ENCODE measurements around the gene PPDPF. TPM values are rescaled to one million over a fixed set of nuclear protein-coding genes. Genes with fewer than 3 reads are reported as not detected.
A peak's percentile ranks its signal among the peaks of the same experiment; 100 is the strongest.

Gene PPDPF
- total RNA-seq, 1 donor from 2014 or later = 4.1 TPM

GRCh38 chr20:63539092-63539430 lies 18.5 kb downstream of the PPDPF start:
- Histone ChIP-seq H3K9ac (no peak overlapping the region), H3K4me2 (no peak overlapping the region), H3K27ac (no peak overlapping the region), H3K36me3 (no peaks in the 10 kb centered on the region), H4K20me1 (ENCODE audit: low read depth) (no peaks in the 10 kb centered on the region), H3K4me1 (no peaks in the 10 kb centered on the region), H3K9me3 (ENCODE audit: low read depth) (no peaks in the 10 kb centered on the region), H3F3A (ENCODE audit: low read depth) (peaks cover 3% of the 10 kb centered on the region), H3K4me3 (no peak overlapping the region), H3K27me3 (no peaks in the 10 kb centered on the region), H3K79me2 (ENCODE audit: low read depth) (no peaks in the 10 kb centered on the region), H2AFZ (replicated peaks) (no peak overlapping the region)
- no peaks in the 10 kb centered on the region for H3K36me3 Mint-ChIP-seq
- H3K9me3 Mint-ChIP-seq = no peaks in the 10 kb centered on the region
- no peak overlapping the region for H3K4me3 Mint-ChIP-seq
- no peak for DNase-seq (ENCODE audit: low spot score)
- peaks cover 8% of the 10 kb centered on the region for H3K4me1 Mint-ChIP-seq
- no peak for TF ChIP-seq EZH2phosphoT487 (IDR thresholded peaks at IDR 0.05)
- TF ChIP-seq EZH2 (IDR thresholded peaks at IDR 0.05) = no peak
- no peak for TF ChIP-seq CTCF (IDR thresholded peaks at IDR 0.05)
- no peak overlapping the region for H3K27ac Mint-ChIP-seq
- peaks cover 5% of the 10 kb centered on the region for H3K27me3 Mint-ChIP-seq (ENCODE audit: insufficient read depth, low read depth)

DNA sequence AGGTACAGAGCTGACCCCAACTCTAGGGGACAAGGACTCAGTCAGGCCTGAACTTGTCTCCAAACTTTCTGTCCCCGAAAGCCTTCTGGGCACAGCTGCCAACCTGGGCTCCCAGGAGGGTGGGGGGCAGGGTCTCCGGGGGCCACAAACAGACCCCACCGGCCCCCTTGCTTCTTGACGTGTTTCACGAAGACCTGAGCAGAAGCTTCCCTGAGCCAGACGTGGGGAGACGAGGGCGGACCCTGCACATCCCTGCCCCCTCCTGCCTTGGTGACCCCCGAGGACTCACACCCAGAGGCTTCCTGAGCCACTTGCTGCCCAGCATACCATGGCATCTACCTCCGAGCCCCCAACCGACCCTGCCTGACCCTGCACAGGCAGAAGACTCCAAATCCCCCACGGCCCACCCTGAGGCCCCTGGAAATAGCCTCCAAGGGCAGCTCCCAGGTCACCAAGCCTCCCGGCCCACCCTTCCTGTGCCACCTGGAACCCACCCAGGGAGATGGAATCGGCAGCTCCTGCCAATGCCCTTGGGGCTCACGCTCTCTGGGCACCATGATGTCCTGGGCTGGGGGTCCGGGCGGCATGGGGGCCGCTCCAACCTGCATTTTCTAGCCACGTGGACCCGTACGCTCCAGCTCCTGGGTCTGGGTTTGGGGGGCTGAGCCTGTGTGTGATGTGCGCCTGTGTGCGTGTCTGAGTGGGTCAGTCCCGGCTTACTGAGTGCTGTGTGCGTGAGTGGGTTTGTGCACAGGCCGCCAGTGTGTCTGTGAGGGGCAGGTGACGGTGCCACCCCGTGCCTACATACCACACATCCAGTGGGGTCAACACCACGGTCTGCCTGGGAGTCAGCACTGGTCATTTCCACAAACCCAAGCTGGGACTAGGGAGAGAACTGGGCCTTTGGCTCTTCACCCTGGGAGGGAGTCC lies 19.1 kb downstream of the PPDPF start:
- no peaks in the 10 kb centered on the region for H3K79me2 ChIP-seq (ENCODE audit: low read depth)
- Mint-ChIP-seq H3K4me1 (peaks cover 8% of the 10 kb centered on the region), H3K27me3 (ENCODE audit: insufficient read depth, low read depth) (peaks cover 5% of the 10 kb centered on the region), H3K36me3 (no peaks in the 10 kb centered on the region), H3K9me3 (no peaks in the 10 kb centered on the region), H3K27ac (peak overlapping the region; percentile 50), H3K4me3 (no peak overlapping the region)
- H3K27ac ChIP-seq = no peak overlapping the region
- H3K9ac ChIP-seq = no peak overlapping the region
- H3F3A ChIP-seq (ENCODE audit: low read depth) = peaks cover 3% of the 10 kb centered on the region
- no peaks in the 10 kb centered on the region for H3K4me1 ChIP-seq
- H3K27me3 ChIP-seq = no peaks in the 10 kb centered on the region
- DNase-seq (ENCODE audit: low spot score) = no peak
- H4K20me1 ChIP-seq (ENCODE audit: low read depth) = no peaks in the 10 kb centered on the region
- H2AFZ ChIP-seq (replicated peaks) = no peak overlapping the region
- no peaks in the 10 kb centered on the region for H3K9me3 ChIP-seq (ENCODE audit: low read depth)
- H3K4me3 ChIP-seq = no peak overlapping the region
- H3K36me3 ChIP-seq = no peaks in the 10 kb centered on the region
- TF ChIP-seq CTCF (IDR thresholded peaks at IDR 0.05) (no peak), EZH2 (IDR thresholded peaks at IDR 0.05) (no peak), EZH2phosphoT487 (IDR thresholded peaks at IDR 0.05) (no peak)
- no peak overlapping the region for H3K4me2 ChIP-seq

DNA sequence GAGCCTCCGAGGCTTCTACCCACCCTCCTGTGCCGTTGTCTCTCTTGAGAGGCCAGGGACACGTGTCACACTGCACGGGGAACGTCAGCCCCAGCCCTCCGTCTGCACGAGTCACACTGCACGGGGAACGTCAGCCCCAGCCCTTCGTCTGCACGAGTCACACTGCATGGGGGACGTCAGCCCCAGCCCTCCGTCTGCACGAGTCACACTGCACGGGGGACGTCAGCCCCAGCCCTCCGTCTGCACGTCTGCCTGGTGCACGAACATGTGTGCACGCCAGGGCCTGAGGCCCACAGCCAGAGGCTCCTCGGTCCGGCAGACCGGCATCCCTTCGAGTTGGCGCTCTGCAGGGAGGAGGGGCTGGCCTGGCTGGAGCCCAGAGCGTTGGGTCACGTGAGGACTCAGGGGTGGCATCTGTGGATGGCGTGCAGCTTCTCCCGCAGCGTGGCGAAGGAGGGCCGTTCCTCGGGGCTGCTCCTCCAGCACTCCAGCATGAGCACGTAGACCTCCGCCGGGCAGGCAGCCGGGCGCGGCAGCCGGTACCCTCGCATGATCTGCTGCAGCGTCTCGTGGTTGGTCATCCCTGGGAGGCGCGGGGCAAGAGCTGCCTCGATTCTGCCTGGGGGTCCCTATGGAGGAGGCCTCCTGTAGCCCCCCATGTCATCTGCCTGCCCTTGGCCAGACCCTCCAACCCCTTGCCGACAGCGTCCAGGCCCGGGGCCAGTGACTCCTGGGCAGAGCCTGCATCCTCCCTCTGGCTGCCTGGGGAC lies 20.0 kb downstream of the PPDPF start:
- no peak for DNase-seq (ENCODE audit: low spot score)
- no peak overlapping the region for H3K4me3 ChIP-seq
- H3K9ac ChIP-seq = no peak overlapping the region
- no peaks in the 10 kb centered on the region for H3K27me3 ChIP-seq
- H2AFZ ChIP-seq (replicated peaks) = no peak overlapping the region
- no peak overlapping the region for H3K27ac ChIP-seq
- TF ChIP-seq CTCF (IDR thresholded peaks at IDR 0.05) = no peak
- TF ChIP-seq EZH2phosphoT487 (IDR thresholded peaks at IDR 0.05) = no peak
- TF ChIP-seq EZH2 (IDR thresholded peaks at IDR 0.05) = no peak
- no peak overlapping the region for H3K4me2 ChIP-seq
- H3K79me2 ChIP-seq (ENCODE audit: low read depth) = no peaks in the 10 kb centered on the region
- H4K20me1 ChIP-seq (ENCODE audit: low read depth) = no peaks in the 10 kb centered on the region
- no peak overlapping the region for H3K4me3 Mint-ChIP-seq
- no peaks in the 10 kb centered on the region for H3K36me3 Mint-ChIP-seq
- no peaks in the 10 kb centered on the region for H3K9me3 Mint-ChIP-seq
- no peaks in the 10 kb centered on the region for H3K9me3 ChIP-seq (ENCODE audit: low read depth)
- H3K4me1 Mint-ChIP-seq = peaks cover 6% of the 10 kb centered on the region
- peaks cover 3% of the 10 kb centered on the region for H3F3A ChIP-seq (ENCODE audit: low read depth)
- H3K27ac Mint-ChIP-seq = no peak overlapping the region
- H3K27me3 Mint-ChIP-seq (ENCODE audit: insufficient read depth, low read depth) = peaks cover 7% of the 10 kb centered on the region
- H3K36me3 ChIP-seq = no peaks in the 10 kb centered on the region
- no peaks in the 10 kb centered on the region for H3K4me1 ChIP-seq
